PFSK-1 (cell line): Measurements from ENCODE around the gene FOS.

Experiments used
- FOXP2 ChIP-seq: optimal IDR thresholded peaks from 2 replicates; pipeline ENCODE3; 2011; ENCODE audit warnings: borderline replicate concordance, control low read depth, inconsistent platforms; ENCODE audit not compliant: insufficient read depth; ENCODE audit errors: extremely low read length, extremely low read depth
- POLR2AphosphoS5 ChIP-seq: IDR thresholded peaks from 2 replicates; pipeline ENCODE4 v1.6.1; 2012; ENCODE audit warnings: low read depth, mild to moderate bottlenecking, control low read depth, low read length, moderate library complexity
- REST ChIP-seq, 2 experiments: IDR thresholded peaks; 2 replicates each; pipeline versions ENCODE4 v1.6.1 to v1.8.0; 2011 to 2012; ENCODE audit warnings: low read depth in 2 of 2, low read length in 2 of 2, control low read depth in 1 of 2, inconsistent platforms in 1 of 2, mild to moderate bottlenecking in 1 of 2, moderate library complexity in 1 of 2; ENCODE audit not compliant: insufficient read depth in 1 of 2
- SIN3A ChIP-seq: IDR thresholded peaks from 2 replicates; pipeline ENCODE4 v1.6.1; 2012; ENCODE audit warnings: mild to moderate bottlenecking, low read length, moderate library complexity, borderline replicate concordance; ENCODE audit not compliant: insufficient read depth
- TAF1 ChIP-seq: IDR thresholded peaks from 2 replicates; pipeline ENCODE4 v1.6.1; 2012; ENCODE audit warnings: low read length, control low read depth, borderline replicate concordance; ENCODE audit not compliant: insufficient read depth

FOS gene

GRCh38 chr14:75275598-75275997 lies 3.0 kb upstream of the FOS start:
- TF ChIP-seq TAF1 (no peak), FOXP2 (no peak), SIN3A (no peak), REST (IDR thresholded peaks at IDR 0.05; ENCODE audit: insufficient read depth in 1 of 2, low read depth in 2 of 2, low read length in 2 of 2) (no peak), POLR2AphosphoS5 (no peak)

GRCh38 chr14:75277008-75277814 lies 1.4 kb upstream of the FOS start:
- TF ChIP-seq TAF1 (no peak), REST (IDR thresholded peaks at IDR 0.05; ENCODE audit: insufficient read depth in 1 of 2, low read depth in 2 of 2, low read length in 2 of 2) (no peak), FOXP2 (no peak), SIN3A (no peak; the same call in 1 of the 2 replicates), POLR2AphosphoS5 (no peak)

GRCh38 chr14:75277815-75278421 lies 710 bp upstream of the FOS start:
- TF ChIP-seq SIN3A (peak; percentile 28; the same call in 1 of the 2 replicates), REST (IDR thresholded peaks at IDR 0.05; ENCODE audit: insufficient read depth in 1 of 2, low read depth in 2 of 2, low read length in 2 of 2) (no peak)

GRCh38 chr14:75279153-75279762 lies 630 bp downstream of the FOS start:
- TF ChIP-seq SIN3A (peak; percentile 82; the same call in 1 of the 2 replicates), POLR2AphosphoS5 (no peak; the same call in 1 of the 2 replicates)

GRCh38 chr14:75279763-75280290 lies 1.2 kb downstream of the FOS start:
- TF ChIP-seq POLR2AphosphoS5: no peak
- TF ChIP-seq SIN3A: peak; percentile 38; the same call in 1 of the 2 replicates

GRCh38 chr14:75280291-75280830 lies 1.7 kb downstream of the FOS start:
- no peak for TF ChIP-seq TAF1
- no peak for TF ChIP-seq REST (IDR thresholded peaks at IDR 0.05; ENCODE audit: insufficient read depth in 1 of 2, low read depth in 2 of 2, low read length in 2 of 2)
- no peak for TF ChIP-seq SIN3A
- TF ChIP-seq FOXP2: no peak
- no peak for TF ChIP-seq POLR2AphosphoS5
